ENCODE results near the gene CCNG2.
A peak's percentile ranks its signal among the peaks of the same experiment; 100 is the strongest.

The CCNG2 gene

GRCh38 chr4:77156912-77157858, at the start of gene CCNG2:
TSS of gene CCNG2 (plus strand) at chr4:77157207. CDS start at chr4:77158533, 1,326 bp downstream.
- TF ChIP-seq CEBPB (IDR thresholded peaks at IDR 0.05) (peak; percentile 34; the same call in 1 of the 2 replicates), USF1 (IDR thresholded peaks at IDR 0.05) (peak; percentile 95), ZBTB7A (IDR thresholded peaks at IDR 0.05; ENCODE audit: low read depth) (peak; percentile 81), TEAD4 (IDR thresholded peaks at IDR 0.05) (no peak; the same call in 1 of the 2 replicates), RAD21 (IDR thresholded peaks at IDR 0.05; ENCODE audit: low read depth) (no peak), FOXM1 (IDR thresholded peaks at IDR 0.05; ENCODE audit: borderline replicate concordance, low read depth) (peak; percentile 96), YY1 (IDR thresholded peaks at IDR 0.05; ENCODE audit: low read depth) (0 out of 2 replicates have a peak, but pooled peaks have one; percentile 34), TAF1 (IDR thresholded peaks at IDR 0.05; ENCODE audit: low read depth) (peak; percentile 72), NFIC (IDR thresholded peaks at IDR 0.05) (peak; percentile 41), EP300 (IDR thresholded peaks at IDR 0.05; ENCODE audit: borderline replicate concordance) (no peak), TCF12 (IDR thresholded peaks at IDR 0.05; ENCODE audit: low read depth) (peak; percentile 72), EGR1 (IDR thresholded peaks at IDR 0.05) (no peak; the same call in 1 of the 2 replicates), CREB1 (IDR thresholded peaks at IDR 0.05; ENCODE audit: low read depth) (peak; percentile 68)
- TF ChIP-seq, protein P1, sequence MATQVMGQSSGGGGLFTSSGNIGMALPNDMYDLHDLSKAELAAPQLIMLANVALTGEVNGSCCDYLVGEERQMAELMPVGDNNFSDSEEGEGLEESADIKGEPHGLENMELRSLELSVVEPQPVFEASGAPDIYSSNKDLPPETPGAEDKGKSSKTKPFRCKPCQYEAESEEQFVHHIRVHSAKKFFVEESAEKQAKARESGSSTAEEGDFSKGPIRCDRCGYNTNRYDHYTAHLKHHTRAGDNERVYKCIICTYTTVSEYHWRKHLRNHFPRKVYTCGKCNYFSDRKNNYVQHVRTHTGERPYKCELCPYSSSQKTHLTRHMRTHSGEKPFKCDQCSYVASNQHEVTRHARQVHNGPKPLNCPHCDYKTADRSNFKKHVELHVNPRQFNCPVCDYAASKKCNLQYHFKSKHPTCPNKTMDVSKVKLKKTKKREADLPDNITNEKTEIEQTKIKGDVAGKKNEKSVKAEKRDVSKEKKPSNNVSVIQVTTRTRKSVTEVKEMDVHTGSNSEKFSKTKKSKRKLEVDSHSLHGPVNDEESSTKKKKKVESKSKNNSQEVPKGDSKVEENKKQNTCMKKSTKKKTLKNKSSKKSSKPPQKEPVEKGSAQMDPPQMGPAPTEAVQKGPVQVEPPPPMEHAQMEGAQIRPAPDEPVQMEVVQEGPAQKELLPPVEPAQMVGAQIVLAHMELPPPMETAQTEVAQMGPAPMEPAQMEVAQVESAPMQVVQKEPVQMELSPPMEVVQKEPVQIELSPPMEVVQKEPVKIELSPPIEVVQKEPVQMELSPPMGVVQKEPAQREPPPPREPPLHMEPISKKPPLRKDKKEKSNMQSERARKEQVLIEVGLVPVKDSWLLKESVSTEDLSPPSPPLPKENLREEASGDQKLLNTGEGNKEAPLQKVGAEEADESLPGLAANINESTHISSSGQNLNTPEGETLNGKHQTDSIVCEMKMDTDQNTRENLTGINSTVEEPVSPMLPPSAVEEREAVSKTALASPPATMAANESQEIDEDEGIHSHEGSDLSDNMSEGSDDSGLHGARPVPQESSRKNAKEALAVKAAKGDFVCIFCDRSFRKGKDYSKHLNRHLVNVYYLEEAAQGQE (IDR thresholded peaks at IDR 0.05; ENCODE audit: low read depth) = no peak
- TF ChIP-seq, protein P2, sequence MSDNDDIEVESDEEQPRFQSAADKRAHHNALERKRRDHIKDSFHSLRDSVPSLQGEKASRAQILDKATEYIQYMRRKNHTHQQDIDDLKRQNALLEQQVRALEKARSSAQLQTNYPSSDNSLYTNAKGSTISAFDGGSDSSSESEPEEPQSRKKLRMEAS (IDR thresholded peaks at IDR 0.05) = peak; percentile 84

DNA sequence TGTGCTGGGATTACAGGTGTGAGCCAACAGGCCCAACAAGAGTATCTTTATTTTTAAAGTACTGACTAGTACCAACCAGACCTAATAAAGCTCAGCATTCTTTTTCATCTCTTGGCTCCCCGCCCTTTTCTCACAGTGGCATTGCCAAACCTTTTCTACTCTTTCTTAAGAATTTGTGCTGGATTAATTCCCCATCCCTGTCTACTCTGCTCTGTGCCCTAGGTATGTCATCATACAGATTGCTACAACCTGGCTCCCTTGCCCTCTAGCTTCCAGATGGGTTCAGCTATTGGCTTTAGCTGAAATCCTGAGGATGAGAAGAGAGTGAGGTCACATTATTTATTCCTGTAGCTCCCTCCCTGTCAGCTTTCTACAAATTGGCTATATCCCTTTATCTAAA, 46.3 kb upstream of the CCNG2 start:
- no peak for TF ChIP-seq CREB1 (IDR thresholded peaks at IDR 0.05; ENCODE audit: low read depth)
- TF ChIP-seq, protein P2 (IDR thresholded peaks at IDR 0.05) = no peak
- no peak for TF ChIP-seq TCF12 (IDR thresholded peaks at IDR 0.05; ENCODE audit: low read depth)
- no peak for TF ChIP-seq CEBPB (IDR thresholded peaks at IDR 0.05)
- TF ChIP-seq, protein P1 (IDR thresholded peaks at IDR 0.05; ENCODE audit: low read depth) = no peak
- no peak for TF ChIP-seq ZBTB7A (IDR thresholded peaks at IDR 0.05; ENCODE audit: low read depth)
- no peak for TF ChIP-seq NFIC (IDR thresholded peaks at IDR 0.05)
- TF ChIP-seq FOXM1 (IDR thresholded peaks at IDR 0.05; ENCODE audit: borderline replicate concordance, low read depth) = no peak
- no peak for TF ChIP-seq YY1 (IDR thresholded peaks at IDR 0.05; ENCODE audit: low read depth)
- TF ChIP-seq TEAD4 (IDR thresholded peaks at IDR 0.05) = no peak
- TF ChIP-seq USF1 (IDR thresholded peaks at IDR 0.05) = no peak
- TF ChIP-seq EP300 (IDR thresholded peaks at IDR 0.05; ENCODE audit: borderline replicate concordance) = no peak
- no peak for TF ChIP-seq EGR1 (IDR thresholded peaks at IDR 0.05)
- TF ChIP-seq TAF1 (IDR thresholded peaks at IDR 0.05; ENCODE audit: low read depth) = no peak

DNA sequence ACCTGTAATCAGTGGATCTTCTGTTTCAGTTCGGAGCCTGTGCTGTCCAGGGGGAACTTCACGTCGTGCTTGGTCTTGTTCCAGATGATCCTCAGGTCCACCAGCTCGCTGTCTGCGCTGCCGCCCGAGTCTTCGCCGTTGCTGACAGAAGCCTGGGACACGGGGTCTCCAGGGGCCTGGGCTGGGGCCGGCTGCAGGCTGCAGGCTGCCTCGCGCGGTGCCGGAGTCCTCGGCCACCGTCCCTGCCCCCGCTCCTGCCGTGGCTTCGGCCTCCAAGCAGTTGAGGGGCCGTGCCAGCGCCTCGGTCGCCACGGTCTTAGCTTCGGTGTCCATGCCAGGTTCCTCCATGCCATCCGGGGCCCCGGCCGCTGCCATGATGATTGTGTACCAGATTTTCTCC, 43.9 kb upstream of the CCNG2 start:
- no peak for TF ChIP-seq YY1 (IDR thresholded peaks at IDR 0.05; ENCODE audit: low read depth)
- TF ChIP-seq ZBTB7A (IDR thresholded peaks at IDR 0.05; ENCODE audit: low read depth) = no peak
- no peak for TF ChIP-seq FOXM1 (IDR thresholded peaks at IDR 0.05; ENCODE audit: borderline replicate concordance, low read depth)
- TF ChIP-seq, protein P2 (IDR thresholded peaks at IDR 0.05) = no peak
- TF ChIP-seq USF1 (IDR thresholded peaks at IDR 0.05) = no peak

- TF ChIP-seq ZBTB7A (IDR thresholded peaks at IDR 0.05; ENCODE audit: low read depth) (no peak), TEAD4 (IDR thresholded peaks at IDR 0.05) (no peak), YY1 (IDR thresholded peaks at IDR 0.05; ENCODE audit: low read depth) (no peak), CEBPB (IDR thresholded peaks at IDR 0.05) (no peak), CREB1 (IDR thresholded peaks at IDR 0.05; ENCODE audit: low read depth) (no peak), USF1 (IDR thresholded peaks at IDR 0.05) (no peak), EGR1 (IDR thresholded peaks at IDR 0.05) (no peak), RAD21 (IDR thresholded peaks at IDR 0.05; ENCODE audit: low read depth) (no peak), FOXM1 (IDR thresholded peaks at IDR 0.05; ENCODE audit: borderline replicate concordance, low read depth) (no peak)
Observed at GRCh38 chr4:77117721-77118120, 39.3 kb upstream of the CCNG2 start.

All from Ishikawa (cell line).